HepG2 (cell line): ENCODE data around the gene BARHL2. TPM values are rescaled to one million over a fixed set of nuclear protein-coding genes. Genes with fewer than 3 reads are reported as not detected.
A peak's percentile ranks its signal among the peaks of the same experiment; 100 is the strongest.

Source experiments
- ATAC-seq: fragments of 200-7000 bp; cut with Tn5 transposase; 3 replicates; pipeline ENCODE4 v1.9.1; 2020; ENCODE audit warnings: mild to moderate bottlenecking, moderate library complexity
- BruUV-seq: library from RNA; stranded (reverse); fragments of 400-500 nt; replicated peaks from 2 replicates; lab custom pipeline; 2021; lab: Mats Ljungman, UMichigan
- CTCF ChIA-PET: fragments of 300-600 bp; formaldehyde crosslinking; extraction: SDS; loops from one replicate; lab custom pipeline; 2021; ENCODE audit warnings: low total read pairs, inconsistent platforms, low intra/inter-chr PET ratio; lab: Yijun Ruan, JAX
- POLR2A ChIA-PET: fragments of 350-600 bp; sonication (Branson Sonifier 250); formaldehyde crosslinking; loops from one replicate; lab custom pipeline; 2020; ENCODE audit warnings: antibody characterized with exemption, inconsistent platforms; lab: Yijun Ruan, JAX
- DNase-seq: peaks from one replicate; pipeline ENCODE4 v3.0.0-alpha.2; 2015; ENCODE audit warnings: low spot score
- FAIRE-seq: peaks from 3 replicates; lab custom pipeline; 2011; peaks lifted over from hg19 to GRCh38; lab: Jason Lieb, UNC
- H2AFZ ChIP-seq: one replicate; pipeline ENCODE4 v1.6.1; 2011; ENCODE audit warnings: low read length, inconsistent platforms
- H3K27ac ChIP-seq: fragments of 300-600 bp; 3 replicates; pipeline ENCODE4 v1.8.0; 2011; ENCODE audit warnings: mixed run types, mild to moderate bottlenecking, mixed read lengths, low read length, inconsistent platforms; ENCODE audit not compliant: insufficient read depth; ENCODE audit errors: extremely low read length
- H3K27me3 ChIP-seq, 2 experiments: fragments of 200-600 bp in 1 of 2; 2 replicates in 1 of 2; 3 replicates in 1 of 2; pipeline versions ENCODE4 v1.6.0 to v1.8.0; 2011; ENCODE audit warnings: low read length in 2 of 2, mild to moderate bottlenecking in 2 of 2, moderate library complexity in 2 of 2, inconsistent platforms in 1 of 2; ENCODE audit not compliant: insufficient read depth in 2 of 2, control insufficient read depth in 1 of 2
- H3K36me3 ChIP-seq, 2 experiments: fragments of 200-600 bp in 1 of 2; replicated peaks in 1 of 2; 2 replicates in 1 of 2; 3 replicates in 1 of 2; pipeline versions ENCODE4 v1.5.1 to v1.8.0; 2011; ENCODE audit warnings: low read length in 2 of 2, inconsistent platforms in 1 of 2; ENCODE audit not compliant: insufficient read depth in 2 of 2, control insufficient read depth in 1 of 2
- H3K4me1 ChIP-seq: 2 replicates; pipeline ENCODE4 v1.5.1; 2012; ENCODE audit warnings: low read length, inconsistent platforms; ENCODE audit not compliant: insufficient read depth
- H3K4me2 ChIP-seq: 2 replicates; pipeline ENCODE4 v1.6.0; 2011; ENCODE audit warnings: low read depth, low read length, inconsistent platforms
- H3K4me3 ChIP-seq, 3 experiments: fragments of 200-600 bp in 1 of 3; sonication (generic), shearing (Covaris generic) in 1 of 3; replicated peaks in 1 of 3; 2 replicates each; pipeline ENCODE4 v1.5.1; 2011 to 2016; ENCODE audit warnings: low read length in 3 of 3, inconsistent platforms in 2 of 3, low read depth in 2 of 3, mild to moderate bottlenecking in 2 of 3, control low read depth in 1 of 3, mixed read lengths in 1 of 3; ENCODE audit not compliant: insufficient read depth in 1 of 3
- H3K79me2 ChIP-seq: one replicate; pipeline ENCODE4 v1.6.1; 2011; ENCODE audit warnings: low read length, inconsistent platforms; ENCODE audit not compliant: insufficient read depth
- H3K9ac ChIP-seq: 2 replicates; pipeline ENCODE4 v1.6.0; 2011; ENCODE audit warnings: mild to moderate bottlenecking, low read depth, low read length, inconsistent platforms; ENCODE audit not compliant: insufficient read depth
- H3K9me3 ChIP-seq: 2 replicates; pipeline ENCODE4 v1.5.1; 2012; ENCODE audit warnings: mild to moderate bottlenecking, low read length
- H4K20me1 ChIP-seq: 2 replicates; pipeline ENCODE4 v1.6.0; 2011; ENCODE audit warnings: inconsistent platforms, mild to moderate bottlenecking, low read length, moderate library complexity; ENCODE audit not compliant: insufficient read depth
- EZH2 ChIP-seq: conservative IDR thresholded peaks from 2 replicates; pipeline ENCODE4 v1.6.1; 2012; ENCODE audit warnings: mild to moderate bottlenecking, low read depth, low read length, moderate library complexity
- MAF1 ChIP-seq: sonication (generic); formaldehyde crosslinking; IDR thresholded peaks from 2 replicates; pipeline ENCODE4 v1.5.0; 2020; ENCODE audit warnings: missing genetic modification reagents, borderline replicate concordance
- NAIF1 ChIP-seq: sonication (generic); formaldehyde crosslinking; IDR thresholded peaks from 2 replicates; pipeline ENCODE4 v1.5.0; 2020; ENCODE audit warnings: mild to moderate bottlenecking, missing genetic modification reagents, borderline replicate concordance
- ZNF331 ChIP-seq: sonication (generic); formaldehyde crosslinking; IDR thresholded peaks from 2 replicates; pipeline ENCODE4 v1.4.0; 2020; ENCODE audit warnings: missing genetic modification reagents
- WGBS: methylation state at CpG from one replicate; pipeline ENCODE4 v1.1.6; 2017; ENCODE audit warnings: low lambda C conversion rate; 5-methylcytosine and 5-hydroxymethylcytosine counted together
- in situ Hi-C: cut with HindIII; loops from 2 replicates; pipeline ENCODE4 v1.10.0; 2017; ENCODE audit warnings: low pct_unique_long_range_greater_than_20kb; ENCODE audit not compliant: extremely low pct_ligation_motif_present
- intact Hi-C: fragments of 100-400 bp; cut with micrococcal nuclease; formaldehyde crosslinking; loops from one replicate; pipeline ENCODE4 v1.10.0; 2022; ENCODE audit not compliant: unreplicated experiment
- polyA plus RNA-seq, 8 experiments: library from polyadenylated mRNA; depleted of rRNA in 3 of 8; stranded (reverse) in 7 of 8; unstranded in 1 of 8; fragments of >200 nt; fragmentation: Illumina TruSeq in 4 of 8; extraction: Trizol in 4 of 8; gene quantifications; 2 replicates each; pipeline versions ENCODE4 v1.2.1 to v1.2.3, GENCODE V29; 2011 to 2016; ENCODE audit warnings: low read depth in 4 of 8, missing spikeins in 1 of 8, mixed read lengths in 1 of 8; ENCODE audit not compliant: insufficient read depth in 1 of 8
- total RNA-seq, 5 experiments: library from RNA; depleted of rRNA; stranded (reverse); fragments of >200 nt; fragmentation: Illumina TruSeq; extraction: Trizol; gene quantifications; 2 replicates each; pipeline ENCODE4 v1.2.3, GENCODE V29; 2016; ENCODE audit warnings: low read depth in 1 of 5

BARHL2 gene
- total and polyA plus RNA-seq, 2 of the 13 experiments (the other 11 are each of a cell fraction or from before 2014, with no cell fraction given): not detected

DNA sequence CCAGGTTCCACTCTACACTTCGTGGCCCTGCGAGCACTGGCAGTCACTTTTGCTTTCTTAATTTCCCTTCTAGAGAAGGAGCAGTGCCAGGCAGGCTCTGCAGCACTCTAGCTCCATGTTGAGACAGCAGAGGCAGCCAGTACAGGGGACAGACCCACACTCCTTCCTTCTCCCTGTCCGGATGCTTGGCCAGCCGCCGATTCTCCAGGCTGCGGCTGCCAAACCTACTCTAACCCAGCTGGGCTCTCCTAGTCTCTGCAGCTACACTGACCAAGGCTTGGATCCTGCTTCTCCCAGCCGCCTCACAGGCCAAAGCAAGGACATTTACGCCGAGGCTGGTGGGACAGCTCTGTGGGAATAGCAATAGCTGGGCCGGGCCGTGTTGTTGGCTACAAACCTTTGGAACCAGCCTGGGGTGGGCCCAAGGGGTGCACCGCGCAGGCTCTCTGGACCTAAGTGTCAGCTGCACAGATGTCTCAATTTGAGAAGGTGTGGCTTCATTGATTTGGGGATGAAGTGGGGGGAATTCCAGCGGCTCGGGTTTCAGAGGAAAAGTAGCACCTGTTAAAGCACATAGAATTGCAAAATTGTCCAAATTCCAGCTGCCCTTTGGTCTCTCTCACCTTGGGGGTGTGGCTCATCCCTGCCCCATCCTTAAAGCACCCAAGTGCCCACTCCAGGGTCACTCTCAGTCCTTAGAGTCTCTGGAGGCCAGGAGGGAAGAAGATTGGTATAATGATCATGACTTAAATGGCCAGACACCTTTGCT, 3.2 kb downstream of the BARHL2 start:
- BruUV-seq: no TSS peak
- no peaks in the 10 kb centered on the region for H4K20me1 ChIP-seq
- H3K4me2 ChIP-seq: no peak overlapping the region
- H3K9me3 ChIP-seq: no peaks in the 10 kb centered on the region
- DNase-seq: no peak
- H3K4me3 ChIP-seq: no peak overlapping the region
- no peak overlapping the region for H3K27ac ChIP-seq
- ChIA-PET POLR2A (no interaction called here), CTCF (no interaction called here)
- no peaks in the 10 kb centered on the region for H3K4me1 ChIP-seq
- ATAC-seq: peak; percentile 16; the same call in 2 of the 3 replicates
- H2AFZ ChIP-seq: no peak overlapping the region
- intact Hi-C loops: no loop called here
- in situ Hi-C loops: no loop called here
- FAIRE-seq: no peak
- peaks cover 12 to 59% of the 10 kb centered on the region in 2 experiments for H3K27me3 ChIP-seq
- no peaks in the 10 kb centered on the region for H3K36me3 ChIP-seq
- H3K79me2 ChIP-seq: no peaks in the 10 kb centered on the region
- H3K9ac ChIP-seq: no peak overlapping the region
- TF ChIP-seq EZH2: peak; percentile 68; the same call in 1 of the 2 replicates
- no peak for TF ChIP-seq MAF1 (CRISPR knock-in tag)
- 9% methylated on average over 15 of the region's 15 CpGs for WGBS

DNA sequence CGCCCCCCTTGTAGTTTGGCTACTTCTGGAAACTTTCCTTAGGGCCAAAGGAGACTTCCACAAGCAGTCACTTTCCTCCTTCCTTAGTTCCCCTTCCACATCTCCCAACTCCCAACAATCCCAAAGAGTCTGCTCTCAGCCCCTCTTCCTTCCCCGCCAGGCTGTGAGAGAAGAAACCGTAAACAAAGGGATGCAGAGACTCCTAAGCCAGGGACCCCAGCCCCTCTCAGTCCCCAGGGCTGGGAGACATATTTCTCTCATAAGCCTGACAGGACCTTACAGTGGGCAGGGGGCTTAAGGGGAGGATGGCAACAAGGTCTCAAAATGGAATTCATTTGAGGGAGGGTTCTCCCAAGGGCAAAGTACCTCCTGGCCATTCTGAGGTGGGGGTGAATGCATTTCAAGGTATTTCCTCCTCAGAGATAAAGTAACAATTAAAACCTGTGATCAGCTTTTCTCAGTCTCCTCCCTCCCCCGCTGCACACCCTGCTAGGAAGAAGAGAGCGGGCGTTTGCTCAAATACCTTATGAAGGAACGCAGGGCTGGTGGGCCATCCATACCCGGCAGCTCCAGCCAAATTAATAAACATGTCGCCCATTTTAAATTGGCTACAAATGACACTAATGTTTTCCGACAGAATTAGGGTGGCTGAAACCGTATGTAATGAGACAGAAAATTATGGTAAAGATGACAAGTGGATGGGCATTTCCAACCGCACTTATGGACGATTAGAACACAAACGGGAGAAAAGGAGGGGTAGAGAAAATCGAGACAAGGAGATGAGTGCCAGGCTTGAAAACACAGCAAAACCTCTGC, 4.0 kb downstream of the BARHL2 start:
- 10% methylated on average over 15 of the region's 15 CpGs for WGBS
- ChIA-PET CTCF (no interaction called here), POLR2A (no interaction called here)
- Histone ChIP-seq H3K4me1 (no peaks in the 10 kb centered on the region), H3K79me2 (no peaks in the 10 kb centered on the region), H3K4me2 (no peak overlapping the region), H3K27me3 (peaks cover 12 to 63% of the 10 kb centered on the region in 2 experiments), H3K9me3 (no peaks in the 10 kb centered on the region), H3K27ac (no peak overlapping the region), H2AFZ (no peak overlapping the region), H4K20me1 (no peaks in the 10 kb centered on the region), H3K36me3 (no peaks in the 10 kb centered on the region), H3K4me3 (no peak overlapping the region), H3K9ac (no peak overlapping the region)
- TF ChIP-seq ZNF331 (CRISPR knock-in tag) (no peak), NAIF1 (CRISPR knock-in tag) (no peak)
- intact Hi-C loops: no loop called here
- DNase-seq (no peak), ATAC-seq (no peak), FAIRE-seq (no peak)
- in situ Hi-C loops: no loop called here
- BruUV-seq: no TSS peak
